Esophagus muscularis mucosa (tissue), 4 donors: ENCODE results near the gene ATRNL1. TPM values are rescaled to one million over a fixed set of nuclear protein-coding genes. Genes with fewer than 3 reads are reported as not detected.
A peak's percentile ranks its signal among the peaks of the same experiment; 100 is the strongest.

ENCODE experiments used
- DNase-seq: peaks from one replicate; pipeline ENCODE4 v3.0.0-alpha.2; 2017; ENCODE audit errors: extremely low spot score
- H3K27ac ChIP-seq, 4 donors: fragments of 200-600 bp; sonication (generic); replicated peaks in 1 of 4; 1 replicate in 3 of 4; 2 replicates in 1 of 4; pipeline ENCODE4 v1.5.1; 2016 to 2019; ENCODE audit warnings: mild to moderate bottlenecking in 1 of 4
- H3K27me3 ChIP-seq, 4 donors: fragments of 200-600 bp; sonication (generic); one replicate each; pipeline versions ENCODE4 v1.5.1 to v1.6.0; 2016 to 2019
- H3K36me3 ChIP-seq, 4 donors: fragments of 200-600 bp; sonication (generic); one replicate each; pipeline ENCODE4 v1.5.1; 2016 to 2019
- H3K4me1 ChIP-seq, 4 donors: fragments of 200-600 bp; sonication (generic); one replicate each; pipeline ENCODE4 v1.5.1; 2016 to 2019
- H3K4me3 ChIP-seq, 4 donors: fragments of 200-600 bp; sonication (generic); 1 replicate in 2 of 4; 2 replicates in 2 of 4; pipeline ENCODE4 v1.5.1; 2016 to 2019; ENCODE audit warnings: mild to moderate bottlenecking in 4 of 4, moderate library complexity in 1 of 4
- H3K9me3 ChIP-seq, 4 donors: fragments of 200-600 bp; sonication (generic); 1 replicate in 3 of 4; 2 replicates in 1 of 4; pipeline ENCODE4 v1.5.1; 2016 to 2019
- CTCF ChIP-seq, 3 experiments: fragments of 200-600 bp in 2 of 3; fragments of 450-650 bp in 1 of 3; sonication (generic) in 2 of 3; IDR thresholded peaks; one replicate each; pipeline ENCODE4 v1.5.1; 2017 to 2019; ENCODE audit warnings: antibody characterized with exemption in 3 of 3, mild to moderate bottlenecking in 2 of 3, moderate library complexity in 1 of 3
- EP300 ChIP-seq: sonication (generic); formaldehyde crosslinking; IDR thresholded peaks from one replicate; pipeline ENCODE4 v1.6.1; 2017; ENCODE audit warnings: antibody characterized with exemption
- POLR2A ChIP-seq: fragments of 450-650 bp; IDR thresholded peaks from one replicate; pipeline ENCODE4 v1.6.1; 2017; ENCODE audit warnings: antibody characterized with exemption, moderate library complexity, mild to moderate bottlenecking, low read depth
- POLR2AphosphoS5 ChIP-seq, 2 donors: sonication (generic); formaldehyde crosslinking; IDR thresholded peaks; one replicate each; pipeline ENCODE4 v1.6.1; 2017; ENCODE audit warnings: antibody characterized with exemption in 2 of 2
- WGBS: methylation state at CpG from one replicate; pipeline ENCODE4 v1.1.5; 2018; 5-methylcytosine and 5-hydroxymethylcytosine counted together
- intact Hi-C: fragments of 100-400 bp; cut with DNase I; formaldehyde crosslinking; loops from one replicate; pipeline ENCODE4 v1.15.1; 2023
- total RNA-seq, 4 donors: library from RNA; depleted of rRNA; stranded (reverse); fragments of >200 nt; gene quantifications; one replicate each; pipeline versions ENCODE4 v1.1.0 to v1.2.1, GENCODE V29; 2016

Gene ATRNL1
- total RNA-seq, 4 donors from 2014 or later: 5.0 to 18.0 (median 11.3) TPM

- 96% methylated on average over 5 of the region's 5 CpGs for WGBS
- Histone ChIP-seq H3K4me3 (no peak overlapping the region), H3K36me3 (no peaks in the 10 kb centered on the region), H3K27me3 (no peaks in the 10 kb centered on the region), H3K9me3 (no peaks in the 10 kb centered on the region), H3K4me1 (no peaks in the 10 kb centered on the region), H3K27ac (no peak overlapping the region)
- intact Hi-C loops: no loop called here
- no peak for TF ChIP-seq POLR2AphosphoS5 (IDR thresholded peaks at IDR 0.05)
- TF ChIP-seq EP300: no peak
- no peak for TF ChIP-seq CTCF (IDR thresholded peaks at IDR 0.05)
- TF ChIP-seq POLR2A: no peak
- no peak for DNase-seq
Observed at GRCh38 chr10:115956225-115957011, 863.3 kb downstream of the ATRNL1 start.

DNA sequence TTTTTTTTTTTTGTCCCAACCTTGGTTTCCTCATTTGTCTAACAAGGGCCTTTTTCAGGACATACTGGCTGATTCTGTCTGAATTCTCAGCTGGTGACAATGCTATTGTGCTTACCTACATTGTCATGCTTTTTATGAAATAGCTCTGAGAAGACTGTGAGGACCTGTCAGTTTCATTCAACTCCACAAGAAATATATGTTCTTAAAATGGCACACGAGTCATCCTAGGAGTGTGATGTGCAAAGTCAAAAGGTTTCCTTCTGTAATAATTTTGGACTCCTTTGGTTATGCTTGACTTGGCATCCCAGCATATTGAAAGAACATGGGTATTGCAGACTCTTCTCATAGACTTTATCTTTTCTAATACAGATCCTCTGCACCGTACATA is 863.8 kb downstream of the ATRNL1 start:
- Histone ChIP-seq H3K36me3 (no peaks in the 10 kb centered on the region), H3K9me3 (no peaks in the 10 kb centered on the region), H3K27ac (no peak overlapping the region), H3K27me3 (no peaks in the 10 kb centered on the region), H3K4me3 (no peak overlapping the region), H3K4me1 (no peaks in the 10 kb centered on the region)
- DNase-seq: no peak
- TF ChIP-seq POLR2A (no peak), EP300 (no peak), POLR2AphosphoS5 (IDR thresholded peaks at IDR 0.05) (no peak), CTCF (IDR thresholded peaks at IDR 0.05) (no peak)
- 94% methylated on average over 2 of the region's 2 CpGs for WGBS
- intact Hi-C loops: no loop called here

DNA sequence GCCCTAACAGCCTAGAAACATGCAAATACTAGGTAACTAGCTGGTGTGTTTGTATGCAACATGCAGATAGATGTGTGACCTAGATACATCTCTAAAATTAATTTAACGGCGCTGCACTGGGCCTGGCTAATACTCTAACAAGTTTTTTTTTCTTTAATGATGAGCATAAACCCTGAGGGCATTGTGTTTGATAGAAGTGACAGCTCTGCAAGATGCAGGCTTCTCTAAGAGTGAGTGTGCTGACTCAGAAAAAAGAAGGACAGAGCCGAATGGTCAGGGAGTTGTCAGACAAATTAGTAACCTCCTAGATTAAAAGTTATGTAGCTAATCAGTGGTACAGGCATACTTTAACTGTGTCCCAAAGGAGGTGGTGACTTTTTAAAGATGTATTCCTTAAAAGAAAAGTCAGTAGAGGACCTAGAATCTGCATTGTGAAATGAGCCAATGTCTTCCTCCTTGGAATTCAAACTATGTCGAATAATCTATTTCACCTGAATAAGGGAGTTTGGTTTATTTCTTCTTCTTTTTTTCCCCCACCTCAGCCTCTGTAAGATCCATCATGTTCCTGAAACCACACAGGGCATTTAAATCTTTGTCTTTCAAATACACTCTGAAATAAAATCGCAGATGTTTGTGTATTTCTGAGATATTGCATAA is 864.7 kb downstream of the ATRNL1 start:
- Histone ChIP-seq H3K27ac (no peak overlapping the region), H3K4me3 (no peak overlapping the region), H3K36me3 (no peaks in the 10 kb centered on the region), H3K9me3 (no peaks in the 10 kb centered on the region), H3K4me1 (no peaks in the 10 kb centered on the region), H3K27me3 (no peaks in the 10 kb centered on the region)
- intact Hi-C loops: no loop called here
- WGBS: 87% methylated on average over 5 of the region's 5 CpGs
- TF ChIP-seq CTCF (IDR thresholded peaks at IDR 0.05) (no peak), POLR2A (no peak), POLR2AphosphoS5 (IDR thresholded peaks at IDR 0.05) (no peak), EP300 (no peak)
- DNase-seq: no peak

- Histone ChIP-seq H3K9me3 (no peaks in the 10 kb centered on the region), H3K27ac (no peak overlapping the region), H3K36me3 (no peaks in the 10 kb centered on the region), H3K4me1 (no peaks in the 10 kb centered on the region), H3K4me3 (no peak overlapping the region), H3K27me3 (no peaks in the 10 kb centered on the region)
- intact Hi-C loops: no loop called here
- TF ChIP-seq POLR2A (no peak), EP300 (no peak), POLR2AphosphoS5 (IDR thresholded peaks at IDR 0.05) (no peak), CTCF (IDR thresholded peaks at IDR 0.05) (no peak)
- WGBS: 58% methylated on average over 6 of the region's 6 CpGs
- peak; percentile 87 for DNase-seq
Observed at GRCh38 chr10:115963848-115964247, 870.7 kb downstream of the ATRNL1 start.
